Peyer's patch (tissue), 4 donors: ENCODE results near the gene SLC30A7. TPM values are rescaled to one million over a fixed set of nuclear protein-coding genes. Genes with fewer than 3 reads are reported as not detected.

ENCODE experiments used
- DNase-seq, 3 donors: peaks; one replicate each; pipeline ENCODE4 v3.0.0-alpha.2; 2017 to 2019
- H3K27ac ChIP-seq, 4 donors: fragments of 200-600 bp; sonication (generic); one replicate each; pipeline ENCODE4 v1.5.1; 2016 to 2019
- H3K27me3 ChIP-seq, 2 donors: fragments of 200-600 bp; sonication (generic); one replicate each; pipeline ENCODE4 v1.5.1; 2019
- H3K36me3 ChIP-seq, 3 donors: fragments of 200-600 bp; sonication (generic); one replicate each; pipeline ENCODE4 v1.5.1; 2016 to 2019
- H3K4me1 ChIP-seq, 4 donors: fragments of 200-600 bp; sonication (generic); one replicate each; pipeline ENCODE4 v1.5.1; 2016 to 2019
- H3K4me3 ChIP-seq, 4 donors: fragments of 200-600 bp; sonication (generic); 1 replicate in 3 of 4; 2 replicates in 1 of 4; pipeline ENCODE4 v1.5.1; 2016 to 2019; ENCODE audit warnings: mild to moderate bottlenecking in 1 of 4
- H3K9me3 ChIP-seq, 4 donors: fragments of 200-600 bp; sonication (generic); one replicate each; pipeline ENCODE4 v1.5.1; 2016 to 2019; ENCODE audit warnings: mild to moderate bottlenecking in 1 of 4
- CTCF ChIP-seq, 6 experiments: fragments of 450-650 bp in 4 of 6; fragments of 200-600 bp in 2 of 6; sonication (generic) in 1 of 6; IDR thresholded peaks; one replicate each; pipeline ENCODE4 v1.5.1; 2017 to 2019; ENCODE audit warnings: antibody characterized with exemption in 6 of 6, mild to moderate bottlenecking in 3 of 6, moderate library complexity in 1 of 6
- POLR2A ChIP-seq, 2 donors: fragments of 450-650 bp; IDR thresholded peaks; one replicate each; pipeline ENCODE4 v1.5.1; 2017; ENCODE audit warnings: antibody characterized with exemption in 2 of 2, mild to moderate bottlenecking in 2 of 2, moderate library complexity in 2 of 2
- total RNA-seq, 4 donors: library from RNA; depleted of rRNA; stranded (reverse); fragments of >200 nt; gene quantifications; one replicate each; pipeline ENCODE4 v1.1.0, GENCODE V29; 2016

The SLC30A7 gene
- total RNA-seq, 4 donors from 2014 or later = 18.2 to 28.5 (median 24.2) TPM

- DNase-seq = no peak
- TF ChIP-seq POLR2A (IDR thresholded peaks at IDR 0.05) (no peak), CTCF (IDR thresholded peaks at IDR 0.05) (no peak)
Measured at GRCh38 chr1:100860397-100860991, 35.4 kb upstream of the SLC30A7 start.

GRCh38 chr1:100861379-100861778 lies 34.5 kb upstream of the SLC30A7 start:
- Histone ChIP-seq H3K4me1 (no peaks in the 10 kb centered on the region), H3K27me3 (no peaks in the 10 kb centered on the region), H3K4me3 (no peak overlapping the region), H3K9me3 (no peaks in the 10 kb centered on the region), H3K36me3 (no peaks in the 10 kb centered on the region), H3K27ac (no peak overlapping the region)
- no peak for DNase-seq
- TF ChIP-seq POLR2A (IDR thresholded peaks at IDR 0.05) (no peak), CTCF (IDR thresholded peaks at IDR 0.05) (no peak)

More at GRCh38 chr1:100860397-100860991, 35.4 kb upstream of the SLC30A7 start:
- Histone ChIP-seq H3K4me3 (no peak overlapping the region), H3K9me3 (no peaks in the 10 kb centered on the region), H3K27me3 (no peaks in the 10 kb centered on the region), H3K4me1 (no peaks in the 10 kb centered on the region), H3K27ac (no peak overlapping the region), H3K36me3 (no peaks in the 10 kb centered on the region)

GRCh38 chr1:100862591-100862990 lies 33.3 kb upstream of the SLC30A7 start:
- H3K27ac ChIP-seq = no peak overlapping the region
- H3K27me3 ChIP-seq = no peaks in the 10 kb centered on the region
- no peak for DNase-seq
- TF ChIP-seq CTCF (IDR thresholded peaks at IDR 0.05) (no peak), POLR2A (IDR thresholded peaks at IDR 0.05) (no peak)
- H3K9me3 ChIP-seq = no peaks in the 10 kb centered on the region
- no peaks in the 10 kb centered on the region for H3K4me1 ChIP-seq
- H3K36me3 ChIP-seq = no peaks in the 10 kb centered on the region
- H3K4me3 ChIP-seq = no peak overlapping the region

GRCh38 chr1:100866041-100866900 lies 29.6 kb upstream of the SLC30A7 start:
- Histone ChIP-seq H3K4me3 (no peak overlapping the region), H3K36me3 (no peaks in the 10 kb centered on the region), H3K27me3 (no peaks in the 10 kb centered on the region), H3K4me1 (no peaks in the 10 kb centered on the region), H3K27ac (no peak overlapping the region), H3K9me3 (no peaks in the 10 kb centered on the region)
- TF ChIP-seq POLR2A (IDR thresholded peaks at IDR 0.05) (no peak), CTCF (IDR thresholded peaks at IDR 0.05) (peak in 5 of 6 experiments; percentile 52 to 71 (median 60))
- DNase-seq = no peak

- DNase-seq = no peak
- Histone ChIP-seq H3K36me3 (no peaks in the 10 kb centered on the region), H3K27ac (no peak overlapping the region), H3K9me3 (no peaks in the 10 kb centered on the region), H3K4me1 (no peaks in the 10 kb centered on the region), H3K27me3 (no peaks in the 10 kb centered on the region), H3K4me3 (no peak overlapping the region)
- TF ChIP-seq CTCF (IDR thresholded peaks at IDR 0.05) (no peak), POLR2A (IDR thresholded peaks at IDR 0.05) (no peak)
Measured at GRCh38 chr1:100866901-100867206, 29.0 kb upstream of the SLC30A7 start.
